NAMALWA (cell line): ENCODE data around the gene RASSF7.
"Not testable (repeated sequence)": the region's sequence is repeated elsewhere in the genome, so short reads cannot be mapped to it uniquely, and the experiment has no call there.

ENCODE experiments used
- DNase-seq: peaks from one replicate; pipeline ENCODE4 v3.0.0-alpha.2; 2015; ENCODE audit warnings: low spot score

RASSF7 gene

GRCh38 chr11:567011-567628, 6.3 kb downstream of the RASSF7 start:
- no peak for DNase-seq

DNA sequence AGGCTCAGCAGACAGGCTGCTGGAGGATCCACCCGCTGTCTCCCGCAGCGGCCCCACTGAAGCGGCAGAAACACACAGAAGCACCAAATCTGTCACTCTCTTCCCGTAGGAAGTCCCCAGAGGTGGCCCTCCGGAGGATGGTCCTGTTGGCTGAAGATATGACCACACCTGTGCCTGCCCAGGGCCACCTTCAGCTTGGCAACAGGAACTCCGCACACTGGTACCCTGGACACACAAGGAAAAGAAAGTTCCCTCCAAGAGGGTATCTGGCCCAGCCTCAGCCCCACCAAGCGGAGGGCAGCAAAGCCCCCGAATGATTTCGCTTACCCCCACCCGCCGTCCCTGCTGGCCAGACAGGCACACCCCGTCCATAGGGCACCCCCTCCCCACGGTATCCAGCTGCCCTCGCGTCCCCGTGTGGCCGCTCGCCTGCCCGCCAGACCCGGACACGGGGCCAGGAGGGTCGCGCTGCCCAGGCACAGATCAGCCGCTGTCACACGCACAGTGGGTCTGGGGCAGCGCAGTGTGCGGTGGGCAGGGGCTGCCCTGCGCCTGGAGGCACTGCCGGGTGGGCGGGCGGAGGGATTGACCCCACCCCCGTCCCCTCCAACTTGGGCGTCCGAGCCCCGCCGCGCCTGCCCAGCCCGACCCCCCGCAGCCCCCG, 7.0 kb downstream of the RASSF7 start:
- DNase-seq = no peak

DNA sequence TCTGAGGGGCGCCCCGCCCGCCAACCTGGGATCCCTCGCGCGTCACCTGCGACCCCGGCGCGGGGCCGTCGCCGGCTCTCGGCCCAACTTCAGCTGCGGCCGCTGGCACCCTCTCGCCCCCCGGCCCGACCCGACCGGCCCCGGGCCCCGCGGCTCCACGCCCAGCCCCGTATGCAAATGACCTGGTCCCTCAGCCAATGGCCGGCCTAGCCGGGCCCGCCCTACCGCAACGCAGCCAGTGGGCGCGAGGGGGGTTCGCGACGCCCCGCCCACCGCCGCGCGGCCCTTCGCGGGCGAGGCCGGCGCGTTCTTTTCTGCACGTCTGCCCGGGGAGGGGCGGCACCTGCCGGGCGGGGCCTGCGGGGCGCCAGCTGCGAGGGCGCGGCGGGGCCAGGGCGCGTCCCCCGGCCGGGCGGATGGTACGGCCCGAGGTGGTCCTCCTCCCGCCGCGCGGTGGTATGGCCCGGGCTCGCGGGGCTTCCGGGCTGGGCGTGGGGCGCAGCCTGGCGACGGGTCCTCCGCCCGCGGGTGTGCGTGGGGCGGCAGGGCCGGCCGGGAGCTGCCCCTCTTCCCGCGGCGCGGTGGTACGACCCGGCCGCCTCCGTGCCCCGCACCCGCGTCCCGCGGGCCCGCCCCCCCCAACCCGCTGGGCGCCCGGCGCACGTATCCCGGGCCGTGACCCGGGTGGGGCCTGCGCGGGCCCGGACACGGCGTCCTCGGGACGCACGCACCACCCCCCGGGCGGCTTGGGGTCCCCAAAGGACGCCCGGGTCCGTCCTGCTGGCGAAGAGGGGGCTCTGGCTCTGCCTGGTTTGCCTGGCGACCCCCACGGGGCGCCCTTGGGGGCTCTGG, 7.8 kb downstream of the RASSF7 start:
- DNase-seq = peak; percentile 96

DNA sequence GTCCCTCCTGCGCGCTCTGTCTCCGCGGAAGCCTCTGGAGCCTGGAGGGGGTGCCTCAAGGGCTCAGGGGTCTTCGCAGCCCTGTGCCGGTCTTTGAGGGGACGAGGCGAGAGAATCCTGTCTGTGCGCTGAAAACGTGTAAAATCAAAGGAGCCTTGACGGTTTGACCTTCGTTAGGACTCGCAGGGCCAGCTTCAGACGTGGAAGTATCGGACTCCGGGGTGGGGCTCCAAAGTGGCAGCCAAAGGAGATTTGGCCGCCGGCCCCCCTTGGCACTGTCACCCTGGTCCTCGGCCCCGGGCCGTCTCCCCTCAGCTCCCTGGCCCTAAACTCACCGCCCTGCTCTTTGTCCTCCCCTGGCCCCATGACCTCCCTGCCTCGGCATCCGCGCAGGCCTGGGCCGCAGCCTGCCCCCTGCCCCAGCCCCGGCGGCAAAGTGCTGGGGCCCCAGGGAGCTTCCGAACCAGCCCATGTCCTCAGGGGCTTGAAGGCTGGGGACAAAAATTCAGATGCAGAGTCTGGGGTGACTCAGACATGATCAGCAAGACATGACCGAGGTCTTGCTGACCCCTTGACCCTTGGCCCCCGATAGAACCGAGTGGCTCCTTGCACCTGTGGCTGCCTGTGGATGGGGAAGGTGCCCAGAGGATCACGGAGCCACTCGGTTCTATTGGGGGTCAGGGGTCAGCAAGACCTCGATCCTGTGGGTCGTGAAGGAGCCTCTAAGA, 8.6 kb downstream of the RASSF7 start:
- DNase-seq = no peak

DNA sequence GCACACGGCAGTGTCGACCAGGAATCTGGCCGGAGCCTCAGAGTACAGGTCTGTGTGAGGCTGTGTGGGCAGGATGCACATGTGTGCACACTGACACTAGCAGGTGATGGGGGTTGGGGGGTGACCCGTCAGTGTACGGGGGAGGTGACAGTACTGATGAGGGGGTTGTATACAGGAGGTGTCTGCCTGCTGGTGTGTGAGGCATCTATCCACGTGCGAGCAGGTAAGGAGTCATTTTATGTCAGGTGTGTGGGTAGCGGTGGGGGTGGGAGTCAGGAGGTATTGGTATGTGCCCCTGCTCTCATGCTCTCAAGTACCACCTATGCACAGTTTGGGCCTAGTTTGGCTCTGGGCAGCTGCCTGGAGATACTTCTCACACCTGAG, 11.0 kb downstream of the RASSF7 start:
- DNase-seq = no peak

- no peak for DNase-seq
Measured at GRCh38 chr11:573146-573759, 12.5 kb downstream of the RASSF7 start.

DNA sequence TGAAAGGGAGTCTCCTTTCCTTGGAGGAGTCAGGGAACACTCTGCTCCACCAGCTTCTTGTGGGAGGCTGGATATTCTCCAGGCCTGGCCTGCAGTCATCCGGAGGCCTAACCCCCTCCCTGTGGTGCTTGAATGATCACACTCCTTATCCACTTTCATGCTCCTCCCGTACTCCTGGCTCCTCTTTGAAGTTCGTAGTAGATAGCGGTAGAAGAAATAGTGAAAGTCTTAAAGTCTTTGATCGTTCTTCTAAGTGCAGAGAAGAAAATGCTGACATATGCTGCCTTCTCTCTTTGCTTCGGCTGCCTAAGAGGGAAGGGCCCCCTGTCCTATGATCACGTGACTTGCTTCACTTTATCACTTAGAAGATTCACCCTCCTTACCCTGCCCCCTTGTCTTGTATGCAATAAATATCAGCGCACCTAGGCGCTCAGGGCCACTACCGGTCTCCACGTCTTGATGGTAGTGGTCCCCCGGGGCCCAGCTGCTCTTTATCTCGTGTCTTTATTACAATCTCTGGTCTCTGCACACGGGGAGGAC, 13.3 kb downstream of the RASSF7 start:
- not testable (repeated sequence) for DNase-seq

DNA sequence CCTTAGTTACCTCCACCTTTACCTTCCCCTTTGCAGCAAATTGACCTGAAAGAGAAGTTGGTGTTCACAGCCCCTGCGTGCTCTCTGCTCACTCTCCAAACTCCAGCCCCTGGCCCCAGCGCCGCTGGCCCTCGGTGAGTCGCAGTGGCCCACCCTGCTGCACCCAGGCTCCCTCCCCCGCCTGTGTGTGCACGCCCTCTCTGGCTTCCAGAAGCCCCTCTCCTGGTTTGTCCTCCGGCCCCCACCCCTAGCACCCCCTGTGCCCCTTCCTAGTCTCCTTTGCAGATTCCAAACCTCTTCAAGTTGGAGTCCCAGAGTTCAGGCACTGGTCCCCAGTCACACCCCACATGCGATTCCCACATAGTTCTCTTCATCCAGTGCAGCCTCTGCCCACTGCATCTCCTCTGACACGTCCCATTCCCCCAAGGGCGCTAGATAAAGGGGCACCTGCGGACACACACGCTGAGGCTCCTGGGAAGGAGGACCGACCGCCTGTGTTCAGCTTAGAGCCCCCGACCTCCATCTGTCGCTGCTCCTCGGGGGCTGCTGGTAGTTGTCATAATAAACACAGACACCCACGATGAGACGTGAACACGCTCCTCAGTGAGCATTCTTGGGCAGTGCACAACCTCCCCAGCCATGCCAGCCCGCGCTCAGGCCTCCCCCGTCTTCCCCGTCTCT, 14.0 kb downstream of the RASSF7 start:
- no peak for DNase-seq

- peak; percentile 76 for DNase-seq
Measured at GRCh38 chr11:575313-575995, 14.7 kb downstream of the RASSF7 start.

- DNase-seq = peak; percentile 92
Measured at GRCh38 chr11:575996-576768, 15.4 kb downstream of the RASSF7 start, which contains the start of gene PHRF1. Gene PHRF1, plus strand, starts transcription at chr11:576470. Its CDS starts 5,043 bp downstream, at chr11:581513.

DNA sequence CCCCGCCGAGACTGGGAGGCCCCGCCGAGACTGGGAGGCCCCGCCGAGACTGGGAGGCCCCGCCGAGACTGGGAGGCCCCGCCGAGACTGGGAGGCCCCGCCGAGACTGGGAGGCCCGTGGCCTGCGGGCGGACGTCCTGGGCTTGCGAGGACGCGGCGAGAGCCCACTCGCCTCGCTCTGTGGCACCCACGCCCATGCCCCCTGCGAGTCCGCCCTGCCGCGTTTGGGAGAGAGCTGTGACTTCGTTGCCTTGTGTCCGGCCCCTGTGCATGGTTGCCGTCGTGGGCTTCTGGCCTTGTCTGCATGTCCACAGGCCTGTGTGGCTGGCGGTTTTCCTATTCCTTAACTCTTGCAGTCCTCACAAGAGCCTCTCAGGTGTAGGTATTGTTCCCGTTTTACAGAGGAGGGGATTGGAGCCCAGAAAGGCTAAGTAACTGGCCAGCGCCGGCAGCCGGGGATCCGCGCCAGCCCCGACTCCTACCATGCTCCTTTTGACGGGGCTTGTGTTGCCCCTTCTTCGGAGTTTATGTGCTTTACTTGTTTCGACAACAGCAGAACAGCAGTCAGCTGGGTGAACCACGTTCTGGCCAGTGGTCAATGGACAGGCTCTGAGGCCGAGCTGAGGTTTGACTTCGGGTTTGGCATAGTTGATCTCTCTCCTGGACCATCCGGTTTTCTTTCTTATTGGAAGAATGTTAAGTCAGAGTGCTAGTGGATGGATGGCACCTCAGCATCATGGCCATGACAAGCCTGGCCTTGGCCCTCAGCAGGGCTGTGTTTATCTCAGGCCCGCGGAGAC, 16.2 kb downstream of the RASSF7 start:
- DNase-seq = no peak

DNA sequence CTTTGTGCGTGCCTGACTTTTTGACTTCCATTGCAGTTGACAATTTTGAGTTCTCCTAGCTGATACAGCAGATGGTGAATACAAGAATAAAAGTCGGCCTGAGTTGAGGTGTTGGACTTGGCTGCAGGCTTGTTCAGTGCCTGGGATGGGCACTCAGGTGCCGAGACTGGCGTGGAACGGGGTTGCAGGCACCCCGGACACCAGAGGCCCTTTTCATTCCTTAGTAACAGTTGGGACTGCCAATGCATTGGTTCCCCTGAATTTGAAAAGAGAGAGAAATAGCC, 16.8 kb downstream of the RASSF7 start:
- no peak for DNase-seq

DNA sequence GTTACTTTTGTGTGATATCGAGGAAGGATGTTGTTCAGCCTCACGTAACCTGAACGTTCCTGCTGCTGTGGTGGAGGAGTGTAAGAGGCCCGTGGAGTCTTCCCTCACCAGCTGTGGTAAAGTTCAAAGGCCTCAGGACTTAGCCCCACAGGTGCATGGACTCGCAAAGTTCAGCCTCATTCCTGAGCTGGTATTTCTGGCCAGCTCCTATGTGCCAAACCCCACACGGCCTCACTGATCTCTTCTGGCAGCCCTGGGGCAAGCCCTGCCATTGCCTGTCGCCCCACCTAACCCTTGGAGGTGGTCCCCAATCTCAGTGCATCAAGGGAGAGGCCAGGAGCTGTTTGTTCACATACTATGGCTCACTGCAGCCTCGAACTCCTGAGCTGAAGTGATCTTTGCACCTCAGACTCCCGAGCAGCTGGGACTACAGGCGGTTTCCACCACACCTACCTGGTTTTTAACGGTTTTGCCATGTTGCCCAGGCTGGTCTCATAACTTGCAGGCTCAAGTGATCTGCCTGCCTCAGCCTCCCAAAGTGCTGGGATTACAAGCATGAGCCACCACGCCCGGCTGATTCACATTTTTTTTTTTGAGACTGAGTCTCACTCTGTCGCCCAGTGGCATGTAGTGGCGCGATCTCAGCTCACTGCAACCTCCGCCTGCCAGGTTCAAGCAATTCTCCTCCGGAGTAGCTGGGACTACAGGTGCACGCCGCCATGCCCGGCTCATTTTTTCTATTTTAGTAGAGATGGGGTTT, 17.7 kb downstream of the RASSF7 start:
- DNase-seq = no peak

GRCh38 chr11:579830-580601, 19.2 kb downstream of the RASSF7 start:
- no peak for DNase-seq

- DNase-seq = no peak
Measured at GRCh38 chr11:581342-581741, 20.6 kb downstream of the RASSF7 start.

- DNase-seq = no peak
Measured at GRCh38 chr11:581752-582151, 21.0 kb downstream of the RASSF7 start.

GRCh38 chr11:584287-584686, 23.5 kb downstream of the RASSF7 start:
- DNase-seq = no peak
